ENCODE results near the gene LHX5.

GRCh38 chr12:113435367-113435766, 36.3 kb downstream of the LHX5 start:
- no peak for TF ChIP-seq POLR2A (IDR thresholded peaks at IDR 0.05)
- TF ChIP-seq POLR2AphosphoS5 (IDR thresholded peaks at IDR 0.05): no peak

Measured in sigmoid colon (tissue), 4 donors.